ENCODE data around the gene CDC42BPB.

Gene CDC42BPB

DNA sequence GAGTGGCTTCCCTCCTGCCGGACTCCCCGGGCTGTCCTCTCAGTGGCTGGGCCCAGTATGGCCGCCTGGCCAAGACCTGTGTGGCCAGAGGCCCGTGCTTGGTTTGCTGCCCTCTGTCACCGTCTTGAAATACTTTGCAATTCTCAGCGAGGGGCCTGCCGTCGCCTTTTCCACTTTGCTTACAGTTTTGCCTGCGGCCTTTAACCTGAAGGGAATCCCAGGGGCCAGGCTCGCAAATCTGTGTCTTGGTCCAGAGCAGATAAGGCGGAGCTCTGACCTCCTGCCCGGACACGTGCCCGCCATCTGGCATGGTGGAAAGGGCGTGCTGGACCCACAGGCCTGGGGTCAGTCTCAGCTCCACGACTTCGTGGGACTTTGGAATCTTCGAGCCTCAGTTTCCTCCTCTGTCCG, 145.8 kb downstream of the CDC42BPB start:
- no peak for DNase-seq (ENCODE audit: low spot score)

DNA sequence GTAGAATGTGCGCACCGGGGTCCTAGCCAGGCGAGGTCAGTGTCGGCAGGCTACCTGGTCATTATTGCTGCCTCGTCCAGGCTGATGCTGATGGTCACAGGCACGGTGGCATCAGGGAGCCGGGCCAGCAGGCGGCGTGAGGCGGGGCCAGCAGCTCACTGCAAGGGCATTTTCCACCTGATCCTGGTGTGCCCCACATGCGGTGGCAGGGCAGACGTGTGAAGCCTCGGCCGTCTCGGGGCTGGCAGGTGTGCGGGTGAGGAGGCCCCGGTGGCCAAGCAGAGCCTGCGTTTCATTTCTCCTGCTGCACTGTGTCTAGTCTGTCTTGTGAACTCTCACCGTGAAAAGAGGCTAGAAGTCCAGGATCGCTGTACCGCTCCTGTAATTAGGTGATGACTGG, 146.9 kb downstream of the CDC42BPB start:
- DNase-seq (ENCODE audit: low spot score): no peak

DNA sequence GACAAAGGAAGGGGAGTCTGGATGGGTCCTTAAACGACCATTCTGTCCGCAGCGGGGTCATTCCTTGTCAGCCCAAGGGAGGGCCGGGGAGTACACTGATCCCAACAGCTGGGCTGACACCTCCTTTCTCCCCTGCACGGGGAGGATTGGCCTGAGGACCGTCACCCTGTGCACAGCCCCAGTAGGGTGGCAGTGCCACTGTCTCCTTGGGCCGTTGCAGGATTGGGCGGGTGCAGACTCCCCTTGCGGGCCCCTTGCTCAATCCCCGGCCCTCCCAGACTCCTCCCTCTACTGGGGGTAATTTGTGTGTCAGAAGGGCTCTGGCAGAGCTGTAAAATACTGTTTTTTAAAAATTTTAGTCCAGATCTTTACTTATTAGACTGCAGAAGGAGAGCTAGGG, 147.4 kb downstream of the CDC42BPB start:
- DNase-seq (ENCODE audit: low spot score): no peak

DNA sequence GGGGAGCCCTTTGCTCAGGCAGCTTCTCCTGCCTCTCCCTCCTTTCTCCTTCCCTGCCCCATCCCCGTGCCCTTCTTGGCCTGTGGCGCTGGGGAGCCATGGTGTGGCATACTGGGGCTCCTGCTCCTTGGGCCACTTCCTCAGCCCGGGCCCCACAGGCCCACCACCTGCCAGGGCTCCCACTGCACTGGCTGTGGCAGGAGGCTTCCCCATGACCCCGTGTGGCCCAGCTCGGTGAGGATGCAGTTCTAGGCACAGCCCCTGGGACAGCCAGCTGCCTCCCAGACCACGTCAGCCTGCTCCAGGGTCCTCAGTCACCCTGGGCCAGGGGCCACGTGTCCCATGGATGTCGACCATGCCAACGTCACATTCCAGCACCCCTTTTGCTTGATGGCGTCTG, 147.9 kb downstream of the CDC42BPB start:
- DNase-seq (ENCODE audit: low spot score): no peak

DNA sequence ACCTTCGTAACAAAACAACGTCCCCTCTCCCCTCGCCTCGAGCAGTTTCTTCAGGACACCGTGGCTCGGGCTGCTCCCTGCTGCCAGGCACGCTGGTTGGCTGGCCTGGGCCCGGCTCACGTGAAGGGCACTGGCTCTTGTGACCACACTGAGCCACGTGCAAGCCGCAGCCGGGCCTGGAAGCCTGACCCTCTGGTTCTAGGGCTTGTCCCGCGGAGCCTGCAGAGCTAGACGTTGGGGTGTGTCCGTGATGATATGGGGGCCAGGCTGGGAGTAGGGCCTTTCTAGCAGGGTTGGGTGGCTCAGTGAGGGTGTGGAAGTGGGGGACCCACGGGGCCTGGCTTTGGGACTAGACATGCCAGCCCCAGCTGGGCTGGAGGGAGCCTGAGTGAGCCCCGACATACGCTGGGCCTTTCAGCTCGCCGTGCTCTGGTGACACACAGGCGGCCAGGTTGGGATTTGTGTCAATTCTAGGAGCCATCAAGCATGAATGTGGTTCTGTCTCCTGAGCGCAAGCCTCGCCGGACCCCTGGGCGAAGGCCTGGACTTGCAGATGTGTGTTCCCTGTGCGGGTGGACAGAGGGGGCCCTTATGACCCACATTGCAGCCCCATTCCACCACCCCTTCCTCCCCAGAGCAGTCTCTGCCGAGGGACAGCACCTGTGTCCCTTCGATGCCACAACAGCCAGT, 148.4 kb downstream of the CDC42BPB start:
- DNase-seq (ENCODE audit: low spot score): no peak

DNA sequence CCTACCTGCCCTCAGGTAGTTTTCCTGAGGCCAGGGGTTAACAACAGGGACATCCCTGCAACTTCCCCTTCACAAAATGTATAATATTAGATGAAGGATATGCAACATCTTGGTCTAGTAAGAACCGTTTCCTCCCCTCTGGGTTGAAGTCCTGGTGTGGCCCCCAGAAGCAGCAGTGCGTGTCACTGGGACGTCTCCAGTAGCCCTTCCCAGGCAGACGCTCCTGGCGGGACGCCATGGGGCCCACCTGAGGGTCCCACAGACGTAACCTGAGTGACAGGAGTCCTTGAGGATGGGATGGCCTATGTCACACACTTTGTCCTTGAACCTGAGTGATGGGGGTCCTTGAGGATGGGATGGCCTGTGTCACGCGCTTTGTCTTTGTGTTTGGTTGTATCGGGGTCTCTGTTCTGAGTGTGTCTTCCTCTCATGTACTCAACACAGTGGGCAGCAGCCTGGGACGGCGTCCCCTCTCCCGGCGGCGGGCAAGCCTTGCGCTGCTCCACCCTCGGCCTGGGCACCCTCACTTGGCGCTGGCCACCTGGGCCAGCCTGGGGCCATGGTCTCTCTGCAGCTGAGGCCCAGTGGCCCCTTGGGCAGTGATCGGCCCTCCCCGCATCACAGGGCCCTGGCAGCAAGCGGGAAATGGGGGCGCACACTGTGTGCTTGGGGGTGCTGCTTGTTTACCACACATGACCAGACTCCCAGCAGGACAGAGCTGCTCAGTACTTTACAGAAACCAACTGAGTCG, 149.2 kb downstream of the CDC42BPB start:
- DNase-seq (ENCODE audit: low spot score): no peak

DNA sequence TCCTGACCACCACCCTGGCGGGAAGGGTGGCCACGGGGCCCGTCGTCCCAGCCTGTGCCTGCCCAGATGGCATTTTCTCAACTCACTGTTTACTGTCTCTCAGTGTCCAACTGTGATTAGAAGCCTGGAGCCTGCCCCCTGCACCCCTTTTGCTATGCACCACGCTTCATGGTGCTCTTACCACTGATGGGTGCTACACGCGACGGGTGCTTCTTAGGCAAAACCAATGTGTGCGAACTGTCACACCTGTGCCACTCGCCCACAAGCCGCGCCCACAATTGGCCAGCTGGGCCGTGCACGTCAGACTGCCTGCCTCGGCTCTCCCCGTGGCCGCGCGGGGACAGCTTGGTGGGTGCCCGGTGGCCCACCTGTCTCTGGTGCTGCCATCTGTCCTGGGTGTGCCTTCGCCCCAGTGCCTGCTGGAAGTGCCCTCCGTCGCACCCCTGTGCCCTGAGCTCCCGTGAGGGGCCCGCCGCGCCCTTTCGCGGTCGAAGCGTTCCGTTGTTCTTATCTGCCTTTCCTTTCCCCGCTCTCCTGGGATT, 150.0 kb downstream of the CDC42BPB start:
- DNase-seq (ENCODE audit: low spot score): no peak

DNA sequence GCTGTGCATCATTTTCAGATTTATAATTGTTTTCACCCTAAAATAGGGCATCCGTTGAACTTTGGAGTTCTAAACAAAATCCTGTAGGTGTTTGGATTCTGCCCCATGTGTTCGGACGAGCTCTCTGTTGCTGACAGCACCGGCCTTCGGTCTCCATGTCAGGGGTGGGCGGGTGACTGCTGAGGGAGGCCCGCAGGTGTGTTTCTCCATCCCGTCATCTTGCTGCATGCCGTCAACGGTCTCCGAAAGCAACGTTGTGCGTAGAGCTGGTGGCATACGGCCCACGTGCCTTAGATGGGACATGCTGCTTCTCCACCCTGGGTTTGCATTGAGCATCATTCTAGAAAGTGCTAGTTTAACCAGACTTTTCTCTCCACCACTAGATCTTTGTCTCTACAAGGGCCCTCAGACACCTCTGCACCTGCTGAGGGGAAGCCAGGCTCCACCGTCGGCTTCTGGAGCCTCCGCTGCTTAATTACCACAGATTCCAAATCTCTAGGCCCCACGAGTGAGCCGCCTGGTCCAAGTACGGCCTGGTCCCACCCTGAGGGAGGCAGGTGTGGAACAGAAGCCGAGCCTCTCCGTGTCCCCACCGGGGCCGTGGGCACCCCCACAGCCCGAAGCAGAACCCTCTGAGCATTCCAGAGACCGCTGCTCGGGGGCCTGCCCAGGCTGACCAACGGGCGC, 150.6 kb downstream of the CDC42BPB start:
- no peak for DNase-seq (ENCODE audit: low spot score)

DNA sequence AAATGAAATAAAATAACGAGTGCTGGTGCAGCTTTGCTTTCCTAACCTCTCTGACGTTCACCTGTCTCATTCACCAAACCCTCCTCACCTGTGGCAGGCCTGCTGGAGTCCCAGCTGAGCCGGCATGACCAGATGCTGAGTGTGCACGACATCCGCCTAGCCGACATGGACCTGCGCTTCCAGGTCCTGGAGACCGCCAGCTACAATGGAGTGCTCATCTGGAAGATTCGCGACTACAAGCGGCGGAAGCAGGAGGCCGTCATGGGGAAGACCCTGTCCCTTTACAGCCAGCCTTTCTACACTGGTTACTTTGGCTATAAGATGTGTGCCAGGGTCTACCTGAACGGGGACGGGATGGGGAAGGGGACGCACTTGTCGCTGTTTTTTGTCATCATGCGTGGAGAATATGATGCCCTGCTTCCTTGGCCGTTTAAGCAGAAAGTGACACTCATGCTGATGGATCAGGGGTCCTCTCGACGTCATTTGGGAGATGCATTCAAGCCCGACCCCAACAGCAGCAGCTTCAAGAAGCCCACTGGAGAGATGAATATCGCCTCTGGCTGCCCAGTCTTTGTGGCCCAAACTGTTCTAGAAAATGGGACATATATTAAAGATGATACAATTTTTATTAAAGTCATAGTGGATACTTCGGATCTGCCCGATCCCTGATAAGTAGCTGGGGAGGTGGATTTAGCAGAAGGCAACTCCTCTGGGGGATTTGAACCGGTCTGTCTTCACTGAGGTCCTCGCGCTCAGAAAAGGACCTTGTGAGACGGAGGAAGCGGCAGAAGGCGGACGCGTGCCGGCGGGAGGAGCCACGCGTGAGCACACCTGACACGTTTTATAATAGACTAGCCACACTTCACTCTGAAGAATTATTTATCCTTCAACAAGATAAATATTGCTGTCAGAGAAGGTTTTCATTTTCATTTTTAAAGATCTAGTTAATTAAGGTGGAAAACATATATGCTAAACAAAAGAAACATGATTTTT, 151.9 kb downstream of the CDC42BPB start:
- DNase-seq (ENCODE audit: low spot score): no peak

DNA sequence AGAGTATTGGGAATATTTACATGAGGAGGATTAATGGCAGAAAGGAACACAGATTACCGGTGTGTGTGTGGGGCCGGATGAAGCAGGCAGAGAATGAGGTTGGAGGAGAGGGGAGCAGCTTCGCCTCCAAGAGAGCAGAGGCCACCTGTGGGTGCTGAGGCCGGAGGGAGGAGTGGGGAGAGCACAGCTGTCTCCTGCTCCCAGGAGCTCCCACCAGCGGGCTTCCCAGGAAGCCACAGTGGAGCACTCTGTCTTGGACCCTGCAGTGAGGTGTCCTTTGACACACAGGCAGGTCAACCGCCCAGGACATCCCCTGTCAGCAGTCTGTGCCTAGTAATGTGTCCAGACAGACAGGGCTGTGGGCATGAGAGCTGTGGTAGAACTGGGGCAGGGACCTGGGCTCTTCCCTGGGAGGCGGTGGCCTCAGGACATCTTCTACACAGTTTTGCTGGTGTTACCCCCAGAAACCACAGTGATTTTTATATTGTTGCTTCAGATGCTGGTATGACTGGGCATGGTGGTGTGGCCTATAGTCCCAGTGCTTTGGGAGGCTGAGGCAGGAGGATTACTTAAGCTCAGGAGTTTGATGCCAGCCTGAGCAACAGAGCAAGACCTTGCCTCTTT, 153.3 kb downstream of the CDC42BPB start:
- DNase-seq (ENCODE audit: low spot score): no peak

DNA sequence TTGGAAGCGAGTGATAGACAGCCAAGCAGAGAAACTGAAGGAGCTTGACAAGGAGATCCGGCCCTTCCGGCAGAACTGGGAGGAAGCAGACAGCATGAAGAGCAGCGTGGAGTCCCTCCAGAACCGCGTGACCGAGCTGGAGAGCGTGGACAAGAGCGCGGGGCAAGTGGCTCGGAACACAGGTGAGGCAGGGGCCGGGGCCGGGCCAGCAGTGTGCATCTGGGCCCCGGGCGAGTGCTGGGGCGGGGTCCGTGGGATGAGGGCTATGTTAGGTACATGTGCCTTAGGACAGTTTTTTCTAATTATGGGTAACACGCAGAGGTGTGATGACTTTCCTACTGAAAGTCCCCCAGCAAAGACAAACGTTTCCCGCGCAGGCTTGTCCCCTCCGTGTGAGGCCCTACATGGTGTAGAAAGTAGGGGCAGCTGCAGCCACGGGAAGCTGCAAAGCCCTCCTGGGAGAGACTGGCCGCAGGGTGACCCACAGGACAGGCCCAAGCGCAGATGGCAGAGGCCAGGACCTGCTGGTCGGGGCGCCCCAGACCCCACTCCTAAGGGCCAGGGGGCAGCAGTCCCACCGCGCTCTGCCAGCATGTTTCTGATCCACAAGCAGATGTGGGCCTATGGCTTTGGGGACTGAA, 154.0 kb downstream of the CDC42BPB start:
- no peak for DNase-seq (ENCODE audit: low spot score)

DNA sequence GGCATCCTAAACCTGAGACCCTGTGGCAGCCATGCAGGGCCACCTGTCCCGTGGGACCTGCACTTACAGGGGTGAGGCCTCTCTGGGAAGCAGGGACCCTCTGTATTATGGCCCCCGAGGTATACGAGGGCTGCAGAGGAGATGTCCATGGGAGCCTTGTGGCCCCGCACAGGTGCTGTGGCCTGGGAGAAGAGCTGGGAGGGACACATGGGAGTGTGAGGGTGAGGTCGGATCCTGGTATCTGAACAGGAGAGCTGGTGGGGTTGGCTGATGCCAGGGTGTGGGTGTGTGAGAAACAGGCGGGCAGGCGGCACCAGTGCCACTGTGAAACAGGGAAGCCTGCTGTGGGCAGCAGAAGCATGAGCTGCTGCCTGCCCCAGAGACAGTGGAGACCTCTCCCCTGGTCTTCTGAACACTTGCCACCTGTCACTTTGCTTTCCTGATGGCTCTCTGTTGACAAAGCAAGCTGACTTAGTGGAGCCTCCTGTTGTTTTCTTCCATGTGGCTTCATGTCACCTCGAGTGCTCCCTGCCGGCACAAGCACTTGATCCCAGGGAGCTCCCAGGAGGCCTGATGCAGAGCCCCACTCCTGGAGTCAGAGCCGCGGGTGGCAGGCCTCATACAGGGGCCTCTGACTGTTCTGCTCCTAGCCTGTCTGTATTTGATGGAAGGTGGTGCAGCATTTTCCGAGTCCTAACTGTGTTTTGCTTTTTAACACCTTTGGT, 154.7 kb downstream of the CDC42BPB start:
- DNase-seq (ENCODE audit: low spot score): no peak

DNA sequence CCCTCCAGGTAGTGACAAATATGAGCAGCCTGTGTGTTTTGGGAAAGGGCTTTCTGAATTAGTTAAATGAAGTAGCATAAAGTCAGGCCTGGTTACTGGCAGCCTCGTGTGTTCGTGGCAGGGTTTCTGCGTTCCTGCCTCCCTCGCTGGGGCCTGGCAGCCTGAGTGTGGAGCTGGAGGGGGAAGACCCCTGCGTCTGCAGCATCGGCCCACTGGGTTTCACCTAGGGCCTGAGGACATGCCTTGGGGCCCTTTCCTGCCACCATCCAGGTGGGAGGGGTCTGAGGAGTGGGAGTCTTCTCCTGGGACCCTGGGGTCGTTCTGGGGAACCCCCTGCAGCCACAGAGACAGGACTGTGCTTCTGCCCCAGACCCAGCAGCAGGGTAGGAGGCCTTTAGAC, 155.3 kb downstream of the CDC42BPB start:
- DNase-seq (ENCODE audit: low spot score): no peak

DNA sequence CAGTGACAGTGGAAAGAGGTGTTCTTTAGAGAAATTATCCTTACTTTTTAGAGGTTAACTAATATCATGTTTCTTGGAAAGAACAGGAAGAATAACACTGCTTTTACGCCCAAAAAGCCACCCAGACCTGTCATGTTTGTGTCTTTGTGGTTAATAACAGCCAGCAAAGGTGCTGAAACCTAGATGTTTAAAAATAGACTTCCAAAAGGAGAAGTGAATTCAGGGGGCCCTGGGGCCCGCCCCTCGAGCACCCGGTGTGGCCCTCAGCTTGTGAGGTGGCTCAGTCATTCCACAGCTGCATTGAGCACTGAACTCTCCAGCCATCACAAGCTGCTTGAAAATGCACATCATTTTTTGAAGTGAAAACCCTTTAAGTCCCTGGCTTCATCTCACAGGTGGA, 155.7 kb downstream of the CDC42BPB start:
- no peak for DNase-seq (ENCODE audit: low spot score)

DNA sequence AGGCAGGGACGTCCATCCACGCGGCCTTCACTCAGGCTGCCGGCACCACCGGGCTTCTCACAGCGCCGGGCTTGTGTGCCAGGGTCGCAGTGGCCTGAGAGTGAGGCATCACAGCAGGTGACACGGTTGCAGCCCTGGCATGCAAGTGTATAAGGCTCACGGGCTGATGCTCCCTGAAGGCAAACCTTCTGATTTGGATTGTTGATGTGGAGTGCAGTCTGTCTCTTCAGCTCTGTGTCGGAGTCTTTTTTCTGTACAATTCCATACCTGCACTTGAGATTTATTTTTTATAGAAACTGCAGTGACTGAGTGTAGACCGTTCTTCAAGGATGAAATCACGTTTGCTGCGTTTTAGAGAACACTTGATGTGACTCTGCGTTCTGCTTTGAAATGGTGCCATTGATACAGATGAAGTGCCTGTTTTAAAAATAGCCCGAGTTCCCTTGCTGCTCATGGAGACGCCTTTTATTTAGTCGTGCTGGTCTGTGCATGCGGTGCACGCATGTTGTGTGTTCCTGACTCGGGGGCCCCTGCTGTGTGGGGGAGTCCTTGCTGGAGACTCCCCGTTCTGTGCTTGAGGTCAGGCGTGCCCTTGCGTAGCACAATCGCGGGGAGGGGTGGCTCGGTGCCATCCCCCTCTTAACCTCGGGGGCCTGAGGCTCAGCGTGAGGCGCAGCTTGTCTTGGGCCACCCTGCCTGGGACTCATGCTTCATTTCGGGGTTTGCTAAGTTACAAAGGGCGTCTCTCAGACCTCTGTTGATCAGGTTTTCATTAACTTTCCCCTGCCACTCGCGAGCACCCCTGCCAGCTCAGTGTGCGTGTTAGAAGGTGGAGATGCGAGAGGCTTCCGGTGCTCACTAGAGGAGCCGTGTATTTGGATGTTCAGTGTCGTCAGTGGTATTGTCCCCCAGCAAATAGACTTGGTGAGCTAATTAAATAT, 156.4 kb downstream of the CDC42BPB start:
- peak; percentile 2 for DNase-seq (ENCODE audit: low spot score)

DNA sequence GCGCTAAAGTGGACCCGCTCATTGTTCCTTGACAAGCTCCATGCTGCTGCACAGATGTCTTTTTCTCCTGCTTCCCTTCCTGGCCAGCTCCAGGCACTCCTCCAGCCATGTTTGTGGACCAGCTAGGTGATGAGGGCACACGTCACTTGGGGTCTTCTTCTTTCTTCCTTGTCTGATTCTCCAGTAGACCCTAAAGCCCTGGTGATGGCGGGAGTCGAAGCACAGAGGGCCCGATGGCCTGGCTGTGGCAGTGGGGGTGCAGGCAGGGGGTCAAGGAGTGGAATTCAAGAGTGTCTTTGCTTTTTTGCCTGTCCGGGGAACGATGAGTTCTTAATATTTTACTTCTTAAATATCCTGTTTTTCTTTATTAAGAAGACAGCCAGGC, 157.8 kb downstream of the CDC42BPB start:
- no peak for DNase-seq (ENCODE audit: low spot score)

DNA sequence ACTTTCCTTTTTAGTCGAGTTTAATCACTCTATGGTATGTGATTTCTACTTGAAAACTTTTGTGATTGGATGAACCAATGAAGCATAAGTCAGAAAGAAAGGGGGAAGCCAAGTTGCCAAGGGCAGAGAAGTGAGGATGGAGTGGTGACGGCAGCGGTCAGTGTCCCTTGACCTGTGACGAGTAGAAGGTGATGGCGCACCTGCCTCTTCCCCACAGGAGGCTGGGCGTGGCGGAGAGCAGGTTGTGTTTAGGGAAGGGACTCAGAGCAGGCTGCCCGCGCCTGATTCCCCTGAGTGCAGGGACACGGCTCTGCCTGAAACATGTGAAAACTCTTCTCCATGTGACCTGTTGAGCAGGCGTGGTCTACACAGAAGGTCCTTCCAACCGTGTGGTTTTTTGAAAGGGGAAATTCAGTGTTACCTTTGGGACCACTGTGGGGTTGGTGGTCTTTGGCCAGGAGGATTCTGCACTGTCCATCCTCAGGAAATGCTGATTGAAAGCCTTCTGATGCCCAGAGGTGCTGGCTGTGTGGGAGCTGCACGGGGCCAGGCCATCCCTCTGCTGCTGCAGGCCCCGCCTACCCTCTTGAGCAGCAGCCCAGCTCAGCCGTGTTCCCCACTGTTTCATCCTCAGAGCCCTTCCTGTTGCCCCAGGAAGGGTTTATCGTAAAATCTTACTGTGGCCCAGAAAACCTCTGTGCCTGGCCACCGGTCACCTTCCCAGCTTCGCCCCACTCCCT, 158.4 kb downstream of the CDC42BPB start:
- DNase-seq (ENCODE audit: low spot score): no peak

DNA sequence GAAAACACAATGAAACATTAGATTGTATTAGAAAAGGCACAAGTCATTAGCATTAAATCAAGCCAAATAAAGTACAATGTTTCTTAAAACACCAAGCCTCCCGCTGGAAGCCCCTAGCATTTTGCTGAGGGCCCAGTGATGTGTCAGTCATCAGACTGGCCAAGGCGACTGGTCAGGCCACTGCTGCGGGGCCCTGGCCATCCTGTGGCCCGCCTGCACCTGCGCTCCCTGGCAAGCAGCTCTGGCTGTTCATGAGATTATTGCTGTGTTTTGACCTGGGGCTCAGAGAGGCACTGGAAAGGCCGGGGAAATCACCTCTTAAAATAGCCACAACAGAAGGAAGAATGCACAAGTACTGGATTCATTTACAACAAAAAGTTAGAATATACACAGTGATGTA, 159.1 kb downstream of the CDC42BPB start:
- no peak for DNase-seq (ENCODE audit: low spot score)

Data from CD4-positive, alpha-beta T cell treated with Interleukin-2 at 100 ng/mL for 4 hours (primary cell).